ENCODE results near the gene WNK2.

WNK2 gene

GRCh38 chr9:93205045-93205768, 21.3 kb downstream of the WNK2 start:
- Histone ChIP-seq H3K36me3 (ENCODE audit: insufficient read depth, low read length) (no peaks in the 10 kb centered on the region), H3K27me3 (ENCODE audit: insufficient read depth, low read length) (no peaks in the 10 kb centered on the region), H3K4me3 (ENCODE audit: low read length) (no peak overlapping the region), H3K9ac (ENCODE audit: low read depth, low read length) (no peak overlapping the region), H3K9me3 (ENCODE audit: insufficient read depth, low read depth, low read length) (no peaks in the 10 kb centered on the region), H3K4me1 (ENCODE audit: insufficient read depth, low read length) (no peaks in the 10 kb centered on the region), H3K27ac (ENCODE audit: low read depth, low read length) (no peak overlapping the region)
- WGBS, result 89% methylated on average over 14 of the region's 14 CpGs

GRCh38 chr9:93205896-93206575, 22.1 kb downstream of the WNK2 start:
- H3K27ac ChIP-seq (ENCODE audit: low read depth, low read length), result no peak overlapping the region
- H3K9ac ChIP-seq (ENCODE audit: low read depth, low read length), result no peak overlapping the region; the same call in 1 of the 2 replicates
- no peaks in the 10 kb centered on the region for H3K36me3 ChIP-seq (ENCODE audit: insufficient read depth, low read length)
- H3K27me3 ChIP-seq (ENCODE audit: insufficient read depth, low read length), result no peaks in the 10 kb centered on the region
- no peak overlapping the region for H3K4me3 ChIP-seq (ENCODE audit: low read length)
- no peaks in the 10 kb centered on the region for H3K9me3 ChIP-seq (ENCODE audit: insufficient read depth, low read depth, low read length)
- WGBS, result 92% methylated on average over 12 of the region's 12 CpGs
- H3K4me1 ChIP-seq (ENCODE audit: insufficient read depth, low read length), result no peaks in the 10 kb centered on the region

- no peaks in the 10 kb centered on the region for H3K4me1 ChIP-seq (ENCODE audit: insufficient read depth, low read length)
- no peaks in the 10 kb centered on the region for H3K9me3 ChIP-seq (ENCODE audit: insufficient read depth, low read depth, low read length)
- H3K27me3 ChIP-seq (ENCODE audit: insufficient read depth, low read length), result no peaks in the 10 kb centered on the region
- H3K9ac ChIP-seq (ENCODE audit: low read depth, low read length), result no peak overlapping the region
- no peak overlapping the region for H3K27ac ChIP-seq (ENCODE audit: low read depth, low read length)
- no peaks in the 10 kb centered on the region for H3K36me3 ChIP-seq (ENCODE audit: insufficient read depth, low read length)
- WGBS, result 89% methylated on average over 7 of the region's 7 CpGs
- no peak overlapping the region for H3K4me3 ChIP-seq (ENCODE audit: low read length)
Observed at GRCh38 chr9:93206576-93207155, 22.7 kb downstream of the WNK2 start.

GRCh38 chr9:93207326-93207814, 23.4 kb downstream of the WNK2 start:
- WGBS, result 89% methylated on average over 9 of the region's 9 CpGs

GRCh38 chr9:93207860-93208734, 24.2 kb downstream of the WNK2 start:
- Histone ChIP-seq H3K27ac (ENCODE audit: low read depth, low read length) (no peak overlapping the region), H3K9ac (ENCODE audit: low read depth, low read length) (no peak overlapping the region), H3K27me3 (ENCODE audit: insufficient read depth, low read length) (no peaks in the 10 kb centered on the region), H3K4me1 (ENCODE audit: insufficient read depth, low read length) (no peaks in the 10 kb centered on the region), H3K36me3 (ENCODE audit: insufficient read depth, low read length) (no peaks in the 10 kb centered on the region), H3K4me3 (ENCODE audit: low read length) (no peak overlapping the region), H3K9me3 (ENCODE audit: insufficient read depth, low read depth, low read length) (no peaks in the 10 kb centered on the region)
- WGBS, result 88% methylated on average over 25 of the region's 25 CpGs

More at GRCh38 chr9:93207326-93207814, 23.4 kb downstream of the WNK2 start:
- H3K27ac ChIP-seq (ENCODE audit: low read depth, low read length), result no peak overlapping the region
- H3K9ac ChIP-seq (ENCODE audit: low read depth, low read length), result no peak overlapping the region
- no peaks in the 10 kb centered on the region for H3K9me3 ChIP-seq (ENCODE audit: insufficient read depth, low read depth, low read length)
- no peak overlapping the region for H3K4me3 ChIP-seq (ENCODE audit: low read length)
- H3K4me1 ChIP-seq (ENCODE audit: insufficient read depth, low read length), result no peaks in the 10 kb centered on the region
- H3K27me3 ChIP-seq (ENCODE audit: insufficient read depth, low read length), result no peaks in the 10 kb centered on the region
- H3K36me3 ChIP-seq (ENCODE audit: insufficient read depth, low read length), result no peaks in the 10 kb centered on the region

GRCh38 chr9:93209097-93209496, 25.2 kb downstream of the WNK2 start:
- H3K4me1 ChIP-seq (ENCODE audit: insufficient read depth, low read length), result no peaks in the 10 kb centered on the region
- WGBS, result 95% methylated on average over 9 of the region's 9 CpGs

GRCh38 chr9:93209576-93210323, 25.8 kb downstream of the WNK2 start:
- no peaks in the 10 kb centered on the region for H3K4me1 ChIP-seq (ENCODE audit: insufficient read depth, low read length)
- no peak overlapping the region for H3K27ac ChIP-seq (ENCODE audit: low read depth, low read length)
- H3K4me3 ChIP-seq (ENCODE audit: low read length), result no peak overlapping the region
- no peaks in the 10 kb centered on the region for H3K36me3 ChIP-seq (ENCODE audit: insufficient read depth, low read length)
- H3K27me3 ChIP-seq (ENCODE audit: insufficient read depth, low read length), result no peaks in the 10 kb centered on the region
- H3K9ac ChIP-seq (ENCODE audit: low read depth, low read length), result no peak overlapping the region
- no peaks in the 10 kb centered on the region for H3K9me3 ChIP-seq (ENCODE audit: insufficient read depth, low read depth, low read length)
- 89% methylated on average over 12 of the region's 12 CpGs for WGBS

More at GRCh38 chr9:93209097-93209496, 25.2 kb downstream of the WNK2 start:
- no peaks in the 10 kb centered on the region for H3K27me3 ChIP-seq (ENCODE audit: insufficient read depth, low read length)
- H3K9me3 ChIP-seq (ENCODE audit: insufficient read depth, low read depth, low read length), result no peaks in the 10 kb centered on the region
- no peak overlapping the region for H3K4me3 ChIP-seq (ENCODE audit: low read length)
- no peaks in the 10 kb centered on the region for H3K36me3 ChIP-seq (ENCODE audit: insufficient read depth, low read length)
- H3K9ac ChIP-seq (ENCODE audit: low read depth, low read length), result no peak overlapping the region
- no peak overlapping the region for H3K27ac ChIP-seq (ENCODE audit: low read depth, low read length)

- no peaks in the 10 kb centered on the region for H3K27me3 ChIP-seq (ENCODE audit: insufficient read depth, low read length)
- H3K4me3 ChIP-seq (ENCODE audit: low read length), result no peak overlapping the region
- 90% methylated on average over 15 of the region's 15 CpGs for WGBS
- H3K9ac ChIP-seq (ENCODE audit: low read depth, low read length), result no peak overlapping the region
- H3K9me3 ChIP-seq (ENCODE audit: insufficient read depth, low read depth, low read length), result peaks cover 2% of the 10 kb centered on the region; the same call in 1 of the 2 replicates
- H3K27ac ChIP-seq (ENCODE audit: low read depth, low read length), result no peak overlapping the region
- H3K36me3 ChIP-seq (ENCODE audit: insufficient read depth, low read length), result no peaks in the 10 kb centered on the region
- no peaks in the 10 kb centered on the region for H3K4me1 ChIP-seq (ENCODE audit: insufficient read depth, low read length)
Observed at GRCh38 chr9:93210324-93210973, 26.5 kb downstream of the WNK2 start.

GRCh38 chr9:93210974-93211653, 27.2 kb downstream of the WNK2 start:
- peaks cover 2% of the 10 kb centered on the region; the same call in 1 of the 2 replicates for H3K9me3 ChIP-seq (ENCODE audit: insufficient read depth, low read depth, low read length)

More at GRCh38 chr9:93210974-93211653, 27.2 kb downstream of the WNK2 start:
- H3K27me3 ChIP-seq (ENCODE audit: insufficient read depth, low read length), result no peaks in the 10 kb centered on the region
- H3K36me3 ChIP-seq (ENCODE audit: insufficient read depth, low read length), result no peaks in the 10 kb centered on the region
- no peak overlapping the region for H3K27ac ChIP-seq (ENCODE audit: low read depth, low read length)
- no peak overlapping the region for H3K4me3 ChIP-seq (ENCODE audit: low read length)
- H3K9ac ChIP-seq (ENCODE audit: low read depth, low read length), result no peak overlapping the region
- H3K4me1 ChIP-seq (ENCODE audit: insufficient read depth, low read length), result no peaks in the 10 kb centered on the region

Measured in HUES64 (cell line).